ENCODE data around the gene SAMD4B.

DNA sequence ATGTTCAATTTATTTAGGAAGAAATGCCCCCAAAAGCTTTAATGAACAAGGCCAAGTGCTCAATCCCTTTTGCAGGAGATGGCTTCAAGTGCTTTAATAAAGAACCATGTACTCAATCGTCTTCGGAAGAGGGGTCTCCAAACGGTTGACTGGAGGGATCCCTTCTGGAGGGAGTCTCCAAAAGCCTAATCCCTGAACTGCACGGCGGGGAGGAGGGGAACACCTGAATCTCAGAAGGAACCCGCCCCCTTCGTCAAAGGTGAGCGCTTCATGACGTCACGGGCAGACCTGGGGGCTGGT, 48.2 kb downstream of the SAMD4B start:
- TF ChIP-seq, protein P1, sequence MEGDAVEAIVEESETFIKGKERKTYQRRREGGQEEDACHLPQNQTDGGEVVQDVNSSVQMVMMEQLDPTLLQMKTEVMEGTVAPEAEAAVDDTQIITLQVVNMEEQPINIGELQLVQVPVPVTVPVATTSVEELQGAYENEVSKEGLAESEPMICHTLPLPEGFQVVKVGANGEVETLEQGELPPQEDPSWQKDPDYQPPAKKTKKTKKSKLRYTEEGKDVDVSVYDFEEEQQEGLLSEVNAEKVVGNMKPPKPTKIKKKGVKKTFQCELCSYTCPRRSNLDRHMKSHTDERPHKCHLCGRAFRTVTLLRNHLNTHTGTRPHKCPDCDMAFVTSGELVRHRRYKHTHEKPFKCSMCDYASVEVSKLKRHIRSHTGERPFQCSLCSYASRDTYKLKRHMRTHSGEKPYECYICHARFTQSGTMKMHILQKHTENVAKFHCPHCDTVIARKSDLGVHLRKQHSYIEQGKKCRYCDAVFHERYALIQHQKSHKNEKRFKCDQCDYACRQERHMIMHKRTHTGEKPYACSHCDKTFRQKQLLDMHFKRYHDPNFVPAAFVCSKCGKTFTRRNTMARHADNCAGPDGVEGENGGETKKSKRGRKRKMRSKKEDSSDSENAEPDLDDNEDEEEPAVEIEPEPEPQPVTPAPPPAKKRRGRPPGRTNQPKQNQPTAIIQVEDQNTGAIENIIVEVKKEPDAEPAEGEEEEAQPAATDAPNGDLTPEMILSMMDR (IDR thresholded peaks at IDR 0.05) = no peak
- TF ChIP-seq POLR2A (IDR thresholded peaks at IDR 0.05) = no peak
